ENCODE results near the gene UBE2Q2.

The UBE2Q2 gene

GRCh38 chr15:75810874-75811498 is 32.3 kb upstream of the UBE2Q2 start:
- ATAC-seq (ENCODE audit: low read depth) (no peak), DNase-seq (ENCODE audit: low spot score) (no peak)
- no peaks in the 10 kb centered on the region for H3K9me3 ChIP-seq (ENCODE audit: severe bottlenecking)
- H3K27me3 ChIP-seq (ENCODE audit: insufficient read depth, poor library complexity, severe bottlenecking): no peaks in the 10 kb centered on the region
- H3K36me3 ChIP-seq (ENCODE audit: low read depth): no peaks in the 10 kb centered on the region
- no peaks in the 10 kb centered on the region for H3K4me1 ChIP-seq (ENCODE audit: insufficient read depth, poor library complexity, severe bottlenecking)
- TF ChIP-seq CTCF (IDR thresholded peaks at IDR 0.05; ENCODE audit: poor library complexity, severe bottlenecking): no peak
- no peak overlapping the region for H3K27ac ChIP-seq (ENCODE audit: poor library complexity, severe bottlenecking)
- no peak overlapping the region for H3K4me3 ChIP-seq (ENCODE audit: severe bottlenecking)

GRCh38 chr15:75811626-75812025 is 31.6 kb upstream of the UBE2Q2 start:
- no peaks in the 10 kb centered on the region for H3K36me3 ChIP-seq (ENCODE audit: low read depth)
- peaks cover 4% of the 10 kb centered on the region for H3K9me3 ChIP-seq (ENCODE audit: severe bottlenecking)
- no peak for TF ChIP-seq CTCF (IDR thresholded peaks at IDR 0.05; ENCODE audit: poor library complexity, severe bottlenecking)
- no peak overlapping the region for H3K27ac ChIP-seq (ENCODE audit: poor library complexity, severe bottlenecking)
- ATAC-seq (ENCODE audit: low read depth): no peak
- DNase-seq (ENCODE audit: low spot score): no peak
- no peaks in the 10 kb centered on the region for H3K27me3 ChIP-seq (ENCODE audit: insufficient read depth, poor library complexity, severe bottlenecking)
- no peak overlapping the region for H3K4me3 ChIP-seq (ENCODE audit: severe bottlenecking)
- no peaks in the 10 kb centered on the region for H3K4me1 ChIP-seq (ENCODE audit: insufficient read depth, poor library complexity, severe bottlenecking)

- no peak for DNase-seq (ENCODE audit: low spot score)
- no peak for TF ChIP-seq CTCF (IDR thresholded peaks at IDR 0.05; ENCODE audit: poor library complexity, severe bottlenecking)
- no peak for ATAC-seq (ENCODE audit: low read depth)
- Histone ChIP-seq H3K9me3 (ENCODE audit: severe bottlenecking) (peaks cover 4% of the 10 kb centered on the region), H3K27ac (ENCODE audit: poor library complexity, severe bottlenecking) (no peak overlapping the region), H3K4me3 (ENCODE audit: severe bottlenecking) (no peak overlapping the region), H3K27me3 (ENCODE audit: insufficient read depth, poor library complexity, severe bottlenecking) (no peaks in the 10 kb centered on the region), H3K4me1 (ENCODE audit: insufficient read depth, poor library complexity, severe bottlenecking) (no peaks in the 10 kb centered on the region), H3K36me3 (ENCODE audit: low read depth) (no peaks in the 10 kb centered on the region)
These were observed 28.5 kb upstream of the UBE2Q2 start for GRCh38 chr15:75814794-75815193.

- Histone ChIP-seq H3K4me3 (ENCODE audit: severe bottlenecking) (no peak overlapping the region), H3K27me3 (ENCODE audit: insufficient read depth, poor library complexity, severe bottlenecking) (no peaks in the 10 kb centered on the region), H3K27ac (ENCODE audit: poor library complexity, severe bottlenecking) (no peak overlapping the region), H3K9me3 (ENCODE audit: severe bottlenecking) (peaks cover 4% of the 10 kb centered on the region), H3K4me1 (ENCODE audit: insufficient read depth, poor library complexity, severe bottlenecking) (no peaks in the 10 kb centered on the region), H3K36me3 (ENCODE audit: low read depth) (no peaks in the 10 kb centered on the region)
- TF ChIP-seq CTCF (IDR thresholded peaks at IDR 0.05; ENCODE audit: poor library complexity, severe bottlenecking): no peak
- DNase-seq (ENCODE audit: low spot score): no peak
- ATAC-seq (ENCODE audit: low read depth): no peak
These were observed 27.2 kb upstream of the UBE2Q2 start for GRCh38 chr15:75815811-75816719.

Measured in RWPE2 (cell line).